GM18505 (cell line): ENCODE measurements around the gene MBOAT2.
"Not testable (repeated sequence)": the region's sequence is repeated elsewhere in the genome, so short reads cannot be mapped to it uniquely, and the experiment has no call there.

Experiments used
- ATAC-seq: cut with Tn5 transposase; IDR thresholded peaks from one replicate; pipeline ENCODE4 v1.9.1; 2021; ENCODE audit not compliant: unreplicated experiment
- POLR2A ChIP-seq: IDR thresholded peaks from 4 replicates; pipeline ENCODE4 v1.6.1; 2011; ENCODE audit warnings: borderline replicate concordance; ENCODE audit not compliant: insufficient read depth, insufficient read length; ENCODE audit errors: extremely low read depth

Gene MBOAT2

DNA sequence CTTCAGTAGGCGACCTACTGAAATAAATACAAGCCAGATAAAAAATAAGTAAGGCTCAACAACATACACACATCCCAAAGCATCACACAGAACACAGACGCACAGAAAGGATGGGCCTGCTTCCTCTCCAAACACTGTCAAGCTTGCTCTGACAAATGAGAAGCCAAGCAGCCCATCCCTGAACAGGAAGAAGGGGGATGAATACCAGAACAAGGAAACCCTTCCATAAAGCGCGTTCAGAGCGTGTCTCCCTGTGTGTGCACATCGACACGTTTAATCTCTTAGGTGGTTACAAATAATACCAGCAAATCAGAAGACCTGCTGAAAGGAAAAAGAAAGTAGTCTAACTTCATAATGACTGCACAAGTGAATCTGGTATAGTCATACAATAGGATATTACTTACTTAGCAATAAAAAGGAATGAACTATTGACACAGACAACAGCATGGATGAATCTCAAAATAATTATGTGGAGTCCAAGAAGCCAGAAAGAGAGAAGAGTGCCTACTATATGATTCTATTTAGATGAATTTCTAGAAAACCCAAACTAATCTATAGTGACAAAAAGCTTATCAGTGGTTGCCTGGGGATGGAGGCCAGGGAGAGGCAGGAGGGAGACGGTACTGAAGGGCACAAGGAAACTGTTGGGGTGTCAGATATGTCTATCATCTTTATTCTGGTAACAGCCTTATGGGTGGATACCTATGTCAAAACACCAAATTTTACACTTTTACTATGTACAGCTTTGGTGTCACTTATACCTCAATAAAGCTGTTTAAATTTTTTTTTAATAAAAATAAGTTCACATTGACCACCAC, 26.8 kb downstream of the MBOAT2 start:
- ATAC-seq = no peak
- TF ChIP-seq POLR2A = no peak

DNA sequence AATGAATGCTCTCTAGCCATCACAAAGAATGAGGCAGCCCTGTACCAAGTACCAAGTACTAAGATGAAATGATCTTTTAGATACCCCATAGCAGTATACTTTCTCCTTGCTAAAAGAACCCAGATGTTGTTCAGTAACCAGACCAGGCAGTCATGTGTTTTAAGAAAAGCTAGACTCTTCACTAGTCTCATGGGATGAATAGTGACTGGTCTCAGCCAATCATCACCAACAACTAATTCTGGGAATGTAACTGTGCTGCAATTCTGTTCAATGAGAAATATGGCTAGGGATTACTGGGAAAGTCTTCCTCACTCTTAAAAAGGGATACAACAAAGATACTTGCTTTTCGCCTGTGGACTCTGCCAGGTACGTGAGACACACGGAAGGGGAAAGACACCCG, 29.5 kb downstream of the MBOAT2 start:
- ATAC-seq = no peak
- no peak for TF ChIP-seq POLR2A

DNA sequence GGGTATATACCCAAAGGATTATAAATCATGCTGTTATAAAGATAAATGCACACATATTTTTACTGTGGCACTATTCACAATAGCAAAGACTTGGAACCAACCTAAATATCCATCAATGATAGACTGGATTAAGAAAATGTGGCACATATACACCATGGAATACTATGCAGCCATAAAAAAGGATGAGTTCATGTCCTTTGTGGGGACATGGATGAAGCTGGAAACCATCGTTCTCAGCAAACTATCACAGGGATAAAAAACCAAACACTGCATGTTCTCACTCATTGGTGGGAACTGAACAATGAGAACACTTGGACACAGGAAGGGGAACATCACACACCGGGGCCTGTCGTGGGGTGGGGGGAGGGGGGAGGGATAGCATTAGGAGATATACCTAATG, 30.5 kb downstream of the MBOAT2 start:
- not testable (repeated sequence) for ATAC-seq

DNA sequence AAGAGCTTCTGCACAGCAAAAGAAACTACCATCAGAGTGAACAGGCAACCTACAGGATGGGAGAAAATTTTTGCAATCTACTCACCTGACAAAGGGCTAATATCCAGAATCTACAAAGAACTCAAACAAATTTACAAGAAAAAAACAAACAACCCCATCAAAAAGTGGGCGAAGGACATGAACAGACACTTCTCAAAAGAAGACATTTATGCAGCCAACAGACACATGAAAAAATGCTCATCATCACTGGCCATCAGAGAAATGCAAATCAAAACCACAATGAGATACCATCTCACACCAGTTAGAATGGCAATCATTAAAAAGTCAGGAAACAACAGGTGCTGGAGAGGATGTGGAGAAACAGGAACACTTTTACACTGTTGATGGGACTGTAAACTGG, 30.9 kb downstream of the MBOAT2 start:
- not testable (repeated sequence) for ATAC-seq

GRCh38 chr2:8969348-8969747, 34.1 kb downstream of the MBOAT2 start:
- ATAC-seq = not testable (repeated sequence)

DNA sequence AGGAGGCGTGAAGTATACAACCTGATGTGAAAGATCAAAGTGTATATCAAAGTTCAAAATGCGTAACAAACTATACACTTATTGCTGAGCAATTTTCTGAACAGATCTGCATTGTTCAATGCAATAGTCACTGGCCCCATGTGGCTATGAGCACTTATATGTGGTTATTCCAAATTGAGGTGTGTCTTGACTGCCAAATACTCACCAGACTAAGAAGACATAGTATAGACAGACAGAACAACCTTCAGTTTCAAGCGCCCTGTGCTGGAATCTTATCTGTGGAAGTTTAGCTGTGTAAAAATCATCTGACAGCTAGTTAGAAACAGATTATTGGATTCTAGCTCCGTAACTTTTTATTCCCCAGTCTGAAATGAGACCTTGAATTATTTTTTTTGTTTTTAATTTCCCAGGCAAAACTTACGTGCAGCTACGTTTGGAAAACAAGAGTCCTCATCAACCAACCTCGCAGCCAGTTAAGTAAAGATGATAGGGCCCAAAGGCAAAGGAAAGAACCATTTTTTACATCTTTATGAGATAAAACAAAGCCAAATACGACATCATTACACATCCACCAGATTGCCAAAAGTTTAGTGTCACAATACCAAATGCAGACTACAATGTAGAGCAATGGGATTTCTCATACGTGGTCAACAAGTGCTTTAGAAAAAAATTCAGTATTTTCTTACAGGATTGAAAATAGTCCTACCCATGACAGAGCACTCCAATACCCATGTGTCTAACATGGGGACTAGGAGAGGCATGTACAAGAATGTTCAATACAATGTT, 37.2 kb downstream of the MBOAT2 start:
- no peak for ATAC-seq

DNA sequence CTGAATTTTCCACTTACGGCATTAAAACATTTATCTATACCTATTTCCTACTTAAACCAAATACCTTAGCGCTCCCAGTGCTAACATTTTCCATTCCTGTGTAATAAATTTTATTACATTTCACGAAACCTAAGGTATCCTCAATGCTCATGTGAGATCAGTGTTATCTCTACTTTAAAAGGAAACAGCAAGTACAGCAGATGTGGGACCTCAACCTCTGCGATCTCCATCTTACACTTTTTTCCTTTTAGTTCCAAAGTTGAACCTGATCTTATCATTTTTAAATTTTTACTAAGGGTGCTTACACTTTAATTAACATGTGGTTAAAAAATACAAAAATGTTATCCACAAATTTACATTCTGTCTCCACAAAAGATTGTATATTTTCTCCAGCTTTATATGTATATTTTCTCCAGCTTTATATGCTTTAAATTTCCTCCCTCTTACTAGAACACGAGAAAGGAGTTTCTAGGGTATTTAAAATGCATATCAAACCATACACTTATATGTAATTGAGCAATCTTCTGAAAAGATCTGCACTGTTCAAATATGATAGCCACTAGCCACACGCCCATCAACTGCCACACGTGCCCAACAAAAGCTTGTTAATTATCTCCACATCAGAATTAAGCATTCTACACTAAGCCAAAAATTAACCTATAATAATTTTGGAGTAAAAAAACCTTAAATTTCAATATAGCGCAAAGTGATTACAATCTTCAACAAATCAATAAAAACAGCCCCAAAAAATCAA, 38.1 kb downstream of the MBOAT2 start:
- ATAC-seq = no peak

More for the DNA sequence above, 37.2 kb downstream of the MBOAT2 start:
- TF ChIP-seq POLR2A = no peak

GRCh38 chr2:8962890-8963289, 40.6 kb downstream of the MBOAT2 start:
- no peak for ATAC-seq
- no peak for TF ChIP-seq POLR2A

More for the DNA sequence above, 38.1 kb downstream of the MBOAT2 start:
- TF ChIP-seq POLR2A = no peak

GRCh38 chr2:8957628-8958027, 45.9 kb downstream of the MBOAT2 start:
- ATAC-seq = no peak
- no peak for TF ChIP-seq POLR2A

DNA sequence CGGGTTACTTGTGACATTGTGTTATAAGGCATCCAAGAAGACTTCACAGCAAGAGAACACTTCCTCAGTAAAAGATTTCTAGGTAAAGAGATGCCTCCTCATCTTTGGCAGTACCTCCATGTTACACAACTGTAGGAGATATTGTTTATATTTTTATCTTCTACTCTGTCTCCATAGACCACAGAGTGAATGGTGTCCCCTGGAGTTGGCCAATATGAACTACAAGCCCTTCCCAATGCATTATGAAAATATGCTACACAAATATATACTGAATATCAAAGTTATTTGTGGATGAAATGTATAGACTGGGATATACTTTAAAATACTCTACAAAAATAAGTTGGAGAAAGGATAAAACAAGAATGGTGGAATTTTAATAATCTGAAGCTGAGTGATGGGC, 46.7 kb downstream of the MBOAT2 start:
- ATAC-seq = no peak
- TF ChIP-seq POLR2A = no peak

GRCh38 chr2:8954990-8955389, 48.5 kb downstream of the MBOAT2 start:
- no peak for TF ChIP-seq POLR2A
- ATAC-seq = no peak

- TF ChIP-seq POLR2A = no peak
- no peak for ATAC-seq
Observed at GRCh38 chr2:8953525-8953924, 50.0 kb downstream of the MBOAT2 start.

GRCh38 chr2:8939486-8940114, 63.9 kb downstream of the MBOAT2 start:
- TF ChIP-seq POLR2A = no peak
- no peak for ATAC-seq

GRCh38 chr2:8938384-8938783, 65.1 kb downstream of the MBOAT2 start:
- no peak for ATAC-seq

DNA sequence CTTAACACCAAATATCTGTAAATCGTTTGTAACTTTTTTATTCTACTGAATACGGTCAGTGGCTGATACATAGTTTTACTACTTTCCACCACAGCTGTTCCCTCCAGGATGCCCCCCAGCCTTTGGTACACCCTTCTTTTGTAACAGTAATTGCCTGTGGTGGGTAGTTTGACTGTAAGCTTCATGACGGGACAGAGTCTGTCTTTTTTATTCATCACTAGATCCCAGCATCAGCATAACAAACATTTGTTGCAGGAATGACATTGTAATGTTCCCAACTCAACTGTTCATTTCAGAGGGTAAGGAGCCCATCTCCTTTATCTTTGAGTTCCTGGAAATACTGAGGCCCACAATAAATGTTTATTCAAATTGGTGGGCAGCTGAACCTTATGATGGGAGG, 67.5 kb downstream of the MBOAT2 start:
- no peak for TF ChIP-seq POLR2A
- no peak for ATAC-seq

More at GRCh38 chr2:8938384-8938783, 65.1 kb downstream of the MBOAT2 start:
- TF ChIP-seq POLR2A = no peak
